ENCODE results near the gene CAPN9.

GRCh38 chr1:230819976-230820375, 72.8 kb downstream of the CAPN9 start:
- TF ChIP-seq CTCF (optimal IDR thresholded peaks at IDR 0.05 in 1 of 3, IDR thresholded peaks at IDR 0.05 in 1 of 3, conservative IDR thresholded peaks at IDR 0.05 in 1 of 3; ENCODE audit: extremely low read depth in 1 of 3, insufficient read depth in 2 of 3, low read length in 3 of 3) (no peak), EZH2 (IDR thresholded peaks at IDR 0.05; ENCODE audit: low read length) (no peak)
